Astrocyte (in vitro differentiated cells and primary cell): Measurements from ENCODE around the gene ZBTB16. TPM values are rescaled to one million over a fixed set of nuclear protein-coding genes. Genes with fewer than 3 reads are reported as not detected.

ENCODE experiments used
- DNase-seq: peaks from one replicate; pipeline ENCODE4 v3.0.0-alpha.2; 2010; ENCODE audit warnings: low read depth
- FAIRE-seq: peaks from 2 replicates; lab custom pipeline; 2011; peaks lifted over from hg19 to GRCh38; lab: Jason Lieb, UNC
- H2AFZ ChIP-seq: 2 replicates; pipeline ENCODE4 v1.6.0; 2012; ENCODE audit warnings: low read depth, low read length, inconsistent platforms
- H3K27ac ChIP-seq: 2 replicates; pipeline ENCODE4 v1.5.1; 2011; ENCODE audit warnings: low read depth, low read length, inconsistent platforms
- H3K27me3 ChIP-seq: 2 replicates; pipeline ENCODE4 v1.6.0; 2011; ENCODE audit warnings: low read length, inconsistent platforms; ENCODE audit not compliant: insufficient read depth
- H3K36me3 ChIP-seq: 2 replicates; pipeline ENCODE4 v1.5.1; 2011; ENCODE audit warnings: low read length, inconsistent platforms; ENCODE audit not compliant: insufficient read depth
- H3K4me1 ChIP-seq: 2 replicates; pipeline ENCODE4 v1.5.1; 2011; ENCODE audit warnings: low read length, inconsistent platforms; ENCODE audit not compliant: insufficient read depth
- H3K4me2 ChIP-seq: 2 replicates; pipeline ENCODE4 v1.6.0; 2012; ENCODE audit warnings: low read length, inconsistent platforms
- H3K4me3 ChIP-seq: 2 replicates; pipeline ENCODE4 v1.5.1; 2011; ENCODE audit warnings: low read depth, mild to moderate bottlenecking, low read length, inconsistent platforms; ENCODE audit not compliant: insufficient read depth
- H3K79me2 ChIP-seq: 2 replicates; pipeline ENCODE4 v1.6.0; 2012; ENCODE audit warnings: mild to moderate bottlenecking, low read length, inconsistent platforms; ENCODE audit not compliant: insufficient read depth
- H3K9ac ChIP-seq: 2 replicates; pipeline ENCODE4 v1.6.0; 2012; ENCODE audit warnings: mild to moderate bottlenecking, low read length, inconsistent platforms
- H3K9me3 ChIP-seq: 2 replicates; pipeline ENCODE4 v1.5.1; 2012; ENCODE audit warnings: low read depth, mild to moderate bottlenecking, low read length, inconsistent platforms; ENCODE audit not compliant: insufficient read depth
- H4K20me1 ChIP-seq: 2 replicates; pipeline ENCODE4 v1.6.0; 2012; ENCODE audit warnings: low read length, inconsistent platforms; ENCODE audit not compliant: insufficient read depth
- H3K27ac Mint-ChIP-seq: one replicate; pipeline ENCODE4 v1.8.0; 2021; ENCODE audit warnings: mild to moderate bottlenecking, mixed read lengths; ENCODE audit not compliant: unreplicated experiment
- H3K27me3 Mint-ChIP-seq: one replicate; pipeline ENCODE4 v1.8.0; 2021; ENCODE audit warnings: low read depth, mixed read lengths; ENCODE audit not compliant: unreplicated experiment
- H3K36me3 Mint-ChIP-seq: one replicate; pipeline ENCODE4 v1.8.0; 2021; ENCODE audit warnings: low read depth, mixed read lengths; ENCODE audit not compliant: unreplicated experiment
- H3K4me1 Mint-ChIP-seq: one replicate; pipeline ENCODE4 v1.8.0; 2021; ENCODE audit warnings: low read depth, mixed read lengths; ENCODE audit not compliant: unreplicated experiment
- H3K4me3 Mint-ChIP-seq: one replicate; pipeline ENCODE4 v1.8.0; 2021; ENCODE audit warnings: mild to moderate bottlenecking, moderate library complexity, mixed read lengths; ENCODE audit not compliant: unreplicated experiment
- H3K9me3 Mint-ChIP-seq: one replicate; pipeline ENCODE4 v1.8.0; 2021; ENCODE audit warnings: mild to moderate bottlenecking, mixed read lengths; ENCODE audit not compliant: unreplicated experiment
- CTCF ChIP-seq: IDR thresholded peaks from 2 replicates; pipeline ENCODE4 v1.5.1; 2011; ENCODE audit warnings: low read depth, mild to moderate bottlenecking, inconsistent platforms, low read length, moderate library complexity; ENCODE audit not compliant: insufficient read depth
- EZH2 ChIP-seq: IDR thresholded peaks from 2 replicates; pipeline ENCODE4 v1.6.1; 2012; ENCODE audit warnings: mild to moderate bottlenecking, low read length, inconsistent platforms; ENCODE audit not compliant: insufficient read depth
- total RNA-seq: library from RNA; stranded (reverse); gene quantifications from 2 replicates; pipeline ENCODE4 v1.2.1, GENCODE V29; 2021

Gene ZBTB16
- total RNA-seq, 1 donor from 2014 or later, result 0.50 TPM

DNA sequence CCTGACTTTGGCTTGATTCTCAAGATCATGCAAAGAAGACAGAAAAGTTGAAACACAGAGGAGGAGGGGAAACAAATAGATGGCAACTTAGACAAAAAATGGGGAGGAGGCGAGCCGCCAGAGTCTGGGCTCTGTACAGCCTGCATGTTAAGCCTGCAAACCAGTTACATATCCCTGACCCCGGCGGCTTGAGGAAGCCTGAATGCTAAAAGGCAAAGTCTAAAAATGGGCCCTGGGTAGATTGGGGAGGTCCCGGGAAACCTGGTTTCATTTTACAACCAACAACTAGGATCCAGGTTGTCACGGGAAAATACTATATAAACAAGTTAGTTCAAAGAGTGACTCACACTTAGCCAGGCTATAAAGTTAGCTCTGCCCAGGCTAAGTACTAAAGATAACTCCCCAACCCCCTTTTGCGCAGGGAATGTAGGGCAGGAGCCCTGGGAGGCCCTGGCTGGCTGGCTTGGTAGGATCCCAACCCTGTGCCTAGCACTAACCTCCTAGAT is 18.8 kb upstream of the ZBTB16 start:
- TF ChIP-seq EZH2 (no peak), CTCF (no peak)
- no peak overlapping the region for H3K4me3 Mint-ChIP-seq

DNA sequence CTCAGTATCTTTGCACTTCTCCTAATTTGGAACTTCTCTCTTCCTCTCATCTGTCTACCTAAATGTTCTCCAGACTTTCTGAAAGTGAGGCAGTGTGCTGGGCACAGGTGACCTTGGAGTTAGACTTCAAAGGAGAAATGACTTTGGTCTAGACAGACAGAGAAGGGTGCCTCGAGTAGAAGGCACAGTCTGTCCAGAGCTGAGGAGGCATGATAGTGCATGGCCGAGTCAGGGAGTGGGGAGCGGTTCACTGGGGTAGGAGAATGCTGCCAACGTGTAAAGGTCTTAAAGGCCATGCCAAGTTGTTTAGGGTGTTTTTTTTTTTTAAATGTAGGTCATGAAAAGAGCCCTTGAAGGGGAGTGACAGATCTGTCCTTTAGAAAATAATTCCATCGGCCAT is 17.3 kb upstream of the ZBTB16 start:
- no peaks in the 10 kb centered on the region for H3K9me3 Mint-ChIP-seq
- H3K4me1 ChIP-seq, result no peaks in the 10 kb centered on the region
- FAIRE-seq (no peak), DNase-seq (no peak)
- peaks cover 3% of the 10 kb centered on the region for H3K27me3 ChIP-seq
- no peak overlapping the region for H3K27ac ChIP-seq
- no peak overlapping the region for H3K27ac Mint-ChIP-seq
- H3K4me2 ChIP-seq, result no peak overlapping the region
- no peak overlapping the region for H3K4me3 ChIP-seq
- peaks cover 36% of the 10 kb centered on the region for H3K27me3 Mint-ChIP-seq
- no peaks in the 10 kb centered on the region for H3K9me3 ChIP-seq
- TF ChIP-seq CTCF (no peak), EZH2 (no peak)
- no peak overlapping the region for H3K9ac ChIP-seq
- H3K4me1 Mint-ChIP-seq, result peaks cover 5% of the 10 kb centered on the region
- H3K4me3 Mint-ChIP-seq, result no peak overlapping the region
- no peaks in the 10 kb centered on the region for H4K20me1 ChIP-seq
- H2AFZ ChIP-seq, result no peak overlapping the region
- peaks cover 3% of the 10 kb centered on the region for H3K36me3 Mint-ChIP-seq
- H3K79me2 ChIP-seq, result no peaks in the 10 kb centered on the region
- H3K36me3 ChIP-seq, result no peaks in the 10 kb centered on the region

More for the DNA sequence above, 18.8 kb upstream of the ZBTB16 start:
- H3K36me3 ChIP-seq, result no peaks in the 10 kb centered on the region
- H3K27ac ChIP-seq, result no peak overlapping the region
- peaks cover 9% of the 10 kb centered on the region for H3K27me3 ChIP-seq
- no peaks in the 10 kb centered on the region for H3K9me3 ChIP-seq
- FAIRE-seq, result no peak
- H3K79me2 ChIP-seq, result no peaks in the 10 kb centered on the region
- no peak for DNase-seq
- no peak overlapping the region for H3K9ac ChIP-seq
- H3K4me1 ChIP-seq, result no peaks in the 10 kb centered on the region
- H3K36me3 Mint-ChIP-seq, result peaks cover 3% of the 10 kb centered on the region
- no peaks in the 10 kb centered on the region for H3K9me3 Mint-ChIP-seq
- H3K4me1 Mint-ChIP-seq, result peaks cover 5% of the 10 kb centered on the region
- no peak overlapping the region for H3K4me2 ChIP-seq
- peaks cover 31% of the 10 kb centered on the region for H3K27me3 Mint-ChIP-seq
- H3K27ac Mint-ChIP-seq, result no peak overlapping the region
- H4K20me1 ChIP-seq, result no peaks in the 10 kb centered on the region
- H2AFZ ChIP-seq, result no peak overlapping the region
- no peak overlapping the region for H3K4me3 ChIP-seq

DNA sequence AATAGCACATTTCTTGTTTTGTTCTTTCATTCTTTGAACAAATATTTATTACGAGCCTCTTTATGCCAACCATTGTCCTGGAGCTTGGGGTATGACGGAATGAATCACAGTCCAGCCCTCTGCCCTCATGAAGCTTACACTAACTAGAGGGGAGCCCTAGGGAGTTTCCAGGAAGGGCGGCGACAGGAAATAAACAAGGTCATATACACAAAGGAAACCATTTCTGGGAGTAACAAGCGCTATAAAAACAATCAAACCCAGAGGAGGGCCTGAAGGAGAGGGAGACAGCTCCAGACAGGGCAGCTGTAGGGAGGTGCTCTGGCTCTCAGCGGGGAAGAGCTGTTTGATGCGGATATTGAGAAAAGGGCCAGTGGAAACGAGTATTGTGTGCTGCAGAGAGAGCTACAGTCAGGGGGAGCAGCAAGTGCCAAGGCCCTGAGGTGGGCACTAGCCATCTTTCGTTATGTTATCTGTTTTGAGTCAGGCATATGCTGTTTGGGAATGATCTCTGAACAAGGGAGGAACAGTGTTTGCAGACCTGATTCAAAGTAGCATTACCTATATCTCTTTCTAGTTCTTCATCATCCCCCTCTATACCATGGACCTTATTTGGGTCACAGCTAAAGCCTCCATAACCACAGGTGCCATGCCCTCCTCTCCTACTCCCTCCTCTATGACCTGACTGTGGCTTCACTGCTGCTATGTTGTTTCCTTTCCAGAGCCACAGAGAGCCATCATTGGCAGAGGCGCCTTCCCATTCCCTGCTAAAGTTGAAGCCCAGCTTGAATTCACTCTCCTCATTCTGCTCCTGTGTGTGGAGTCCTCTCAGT is 15.3 kb upstream of the ZBTB16 start:
- TF ChIP-seq CTCF, result no peak
- no peak for TF ChIP-seq EZH2
- DNase-seq, result no peak
- no peak overlapping the region for H3K4me3 ChIP-seq
- no peak overlapping the region for H3K27ac ChIP-seq
- Mint-ChIP-seq H3K27ac (peak overlapping the region; percentile 62), H3K36me3 (peaks cover 3% of the 10 kb centered on the region), H3K4me1 (peaks cover 5% of the 10 kb centered on the region), H3K9me3 (no peaks in the 10 kb centered on the region), H3K27me3 (peaks cover 36% of the 10 kb centered on the region), H3K4me3 (no peak overlapping the region)
- no peaks in the 10 kb centered on the region for H3K79me2 ChIP-seq
- H3K4me2 ChIP-seq, result no peak overlapping the region
- H4K20me1 ChIP-seq, result no peaks in the 10 kb centered on the region
- H3K27me3 ChIP-seq, result peaks cover 8% of the 10 kb centered on the region
- no peaks in the 10 kb centered on the region for H3K4me1 ChIP-seq
- no peak overlapping the region for H3K9ac ChIP-seq
- no peaks in the 10 kb centered on the region for H3K9me3 ChIP-seq
- no peak overlapping the region for H2AFZ ChIP-seq
- FAIRE-seq, result no peak
- no peaks in the 10 kb centered on the region for H3K36me3 ChIP-seq
